ENCODE data around the gene FRY. TPM values are rescaled to one million over a fixed set of nuclear protein-coding genes. Genes with fewer than 3 reads are reported as not detected.

FRY gene
- total and polyA plus RNA-seq, 2 of the 13 experiments (the other 11 are each of a cell fraction or from before 2014, with no cell fraction given) = 8.2 to 13.1 TPM

DNA sequence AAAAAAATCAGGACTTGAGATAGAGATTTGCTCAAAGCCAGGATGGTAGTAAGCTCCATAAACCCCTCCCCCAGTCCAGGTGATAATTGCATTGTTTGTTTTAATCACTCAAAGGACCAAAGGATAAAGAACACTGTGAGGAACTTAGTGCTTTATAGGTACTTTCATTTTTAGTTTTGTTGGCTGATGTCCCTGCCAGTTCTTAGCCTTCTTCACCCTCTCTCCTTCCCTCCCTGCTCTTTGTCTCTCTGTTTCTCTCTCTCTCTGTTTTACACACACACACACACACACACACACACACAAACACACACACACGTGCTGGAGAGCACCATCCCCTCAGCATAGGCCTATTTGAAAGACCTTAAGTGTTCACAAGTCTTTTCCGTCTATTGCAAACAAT lies 5.2 kb downstream of the FRY start (continued):
- TF ChIP-seq, protein P1, sequence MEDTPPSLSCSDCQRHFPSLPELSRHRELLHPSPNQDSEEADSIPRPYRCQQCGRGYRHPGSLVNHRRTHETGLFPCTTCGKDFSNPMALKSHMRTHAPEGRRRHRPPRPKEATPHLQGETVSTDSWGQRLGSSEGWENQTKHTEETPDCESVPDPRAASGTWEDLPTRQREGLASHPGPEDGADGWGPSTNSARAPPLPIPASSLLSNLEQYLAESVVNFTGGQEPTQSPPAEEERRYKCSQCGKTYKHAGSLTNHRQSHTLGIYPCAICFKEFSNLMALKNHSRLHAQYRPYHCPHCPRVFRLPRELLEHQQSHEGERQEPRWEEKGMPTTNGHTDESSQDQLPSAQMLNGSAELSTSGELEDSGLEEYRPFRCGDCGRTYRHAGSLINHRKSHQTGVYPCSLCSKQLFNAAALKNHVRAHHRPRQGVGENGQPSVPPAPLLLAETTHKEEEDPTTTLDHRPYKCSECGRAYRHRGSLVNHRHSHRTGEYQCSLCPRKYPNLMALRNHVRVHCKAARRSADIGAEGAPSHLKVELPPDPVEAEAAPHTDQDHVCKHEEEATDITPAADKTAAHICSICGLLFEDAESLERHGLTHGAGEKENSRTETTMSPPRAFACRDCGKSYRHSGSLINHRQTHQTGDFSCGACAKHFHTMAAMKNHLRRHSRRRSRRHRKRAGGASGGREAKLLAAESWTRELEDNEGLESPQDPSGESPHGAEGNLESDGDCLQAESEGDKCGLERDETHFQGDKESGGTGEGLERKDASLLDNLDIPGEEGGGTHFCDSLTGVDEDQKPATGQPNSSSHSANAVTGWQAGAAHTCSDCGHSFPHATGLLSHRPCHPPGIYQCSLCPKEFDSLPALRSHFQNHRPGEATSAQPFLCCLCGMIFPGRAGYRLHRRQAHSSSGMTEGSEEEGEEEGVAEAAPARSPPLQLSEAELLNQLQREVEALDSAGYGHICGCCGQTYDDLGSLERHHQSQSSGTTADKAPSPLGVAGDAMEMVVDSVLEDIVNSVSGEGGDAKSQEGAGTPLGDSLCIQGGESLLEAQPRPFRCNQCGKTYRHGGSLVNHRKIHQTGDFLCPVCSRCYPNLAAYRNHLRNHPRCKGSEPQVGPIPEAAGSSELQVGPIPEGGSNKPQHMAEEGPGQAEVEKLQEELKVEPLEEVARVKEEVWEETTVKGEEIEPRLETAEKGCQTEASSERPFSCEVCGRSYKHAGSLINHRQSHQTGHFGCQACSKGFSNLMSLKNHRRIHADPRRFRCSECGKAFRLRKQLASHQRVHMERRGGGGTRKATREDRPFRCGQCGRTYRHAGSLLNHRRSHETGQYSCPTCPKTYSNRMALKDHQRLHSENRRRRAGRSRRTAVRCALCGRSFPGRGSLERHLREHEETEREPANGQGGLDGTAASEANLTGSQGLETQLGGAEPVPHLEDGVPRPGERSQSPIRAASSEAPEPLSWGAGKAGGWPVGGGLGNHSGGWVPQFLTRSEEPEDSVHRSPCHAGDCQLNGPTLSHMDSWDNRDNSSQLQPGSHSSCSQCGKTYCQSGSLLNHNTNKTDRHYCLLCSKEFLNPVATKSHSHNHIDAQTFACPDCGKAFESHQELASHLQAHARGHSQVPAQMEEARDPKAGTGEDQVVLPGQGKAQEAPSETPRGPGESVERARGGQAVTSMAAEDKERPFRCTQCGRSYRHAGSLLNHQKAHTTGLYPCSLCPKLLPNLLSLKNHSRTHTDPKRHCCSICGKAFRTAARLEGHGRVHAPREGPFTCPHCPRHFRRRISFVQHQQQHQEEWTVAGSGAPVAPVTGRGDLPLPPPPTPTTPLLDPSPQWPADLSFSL (CRISPR knock-in tag; IDR thresholded peaks at IDR 0.05) = 0 out of 2 replicates have a peak, but pooled peaks have one; percentile 55
- TF ChIP-seq NR2F6 (IDR thresholded peaks at IDR 0.05) = no peak
- TF ChIP-seq NR2F6 (CRISPR knock-in tag; IDR thresholded peaks at IDR 0.05) = no peak
- TF ChIP-seq ZNF629 (CRISPR knock-in tag; conservative IDR thresholded peaks at IDR 0.05) = no peak
- TF ChIP-seq, protein P2, sequence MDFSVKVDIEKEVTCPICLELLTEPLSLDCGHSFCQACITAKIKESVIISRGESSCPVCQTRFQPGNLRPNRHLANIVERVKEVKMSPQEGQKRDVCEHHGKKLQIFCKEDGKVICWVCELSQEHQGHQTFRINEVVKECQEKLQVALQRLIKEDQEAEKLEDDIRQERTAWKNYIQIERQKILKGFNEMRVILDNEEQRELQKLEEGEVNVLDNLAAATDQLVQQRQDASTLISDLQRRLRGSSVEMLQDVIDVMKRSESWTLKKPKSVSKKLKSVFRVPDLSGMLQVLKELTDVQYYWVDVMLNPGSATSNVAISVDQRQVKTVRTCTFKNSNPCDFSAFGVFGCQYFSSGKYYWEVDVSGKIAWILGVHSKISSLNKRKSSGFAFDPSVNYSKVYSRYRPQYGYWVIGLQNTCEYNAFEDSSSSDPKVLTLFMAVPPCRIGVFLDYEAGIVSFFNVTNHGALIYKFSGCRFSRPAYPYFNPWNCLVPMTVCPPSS (IDR thresholded peaks at IDR 0.05) = no peak
- no peak for TF ChIP-seq RAD21 (CRISPR knock-in tag; IDR thresholded peaks at IDR 0.05)
- TF ChIP-seq TOE1 (CRISPR knock-in tag; IDR thresholded peaks at IDR 0.05) = no peak

All from HepG2 (cell line).